HG03354 (cell line): ENCODE results near the gene MACC1.
A peak's percentile ranks its signal among the peaks of the same experiment; 100 is the strongest.

Experiments
- ATAC-seq: cut with Tn5 transposase; IDR thresholded peaks from one replicate; pipeline ENCODE4 v1.9.1; 2021; ENCODE audit warnings: mild to moderate bottlenecking; ENCODE audit not compliant: unreplicated experiment, poor library complexity, severe bottlenecking

Gene MACC1

GRCh38 chr7:20232848-20233247 is 15.7 kb upstream of the MACC1 start:
- ATAC-seq, result peak; percentile 50

GRCh38 chr7:20229646-20230500 is 12.7 kb upstream of the MACC1 start:
- no peak for ATAC-seq

GRCh38 chr7:20229081-20229480 is 11.9 kb upstream of the MACC1 start:
- no peak for ATAC-seq

GRCh38 chr7:20228654-20229053 is 11.5 kb upstream of the MACC1 start:
- no peak for ATAC-seq

GRCh38 chr7:20227291-20227795 is 10.2 kb upstream of the MACC1 start:
- ATAC-seq, result no peak

- ATAC-seq, result no peak
Observed at GRCh38 chr7:20226860-20227259, 9.7 kb upstream of the MACC1 start.

- ATAC-seq, result no peak
Observed at GRCh38 chr7:20225384-20225783, 8.2 kb upstream of the MACC1 start.

GRCh38 chr7:20224025-20224424 is 6.8 kb upstream of the MACC1 start:
- no peak for ATAC-seq

- no peak for ATAC-seq
Observed at GRCh38 chr7:20223356-20223755, 6.2 kb upstream of the MACC1 start.

- no peak for ATAC-seq
Observed at GRCh38 chr7:20222219-20222828, 5.1 kb upstream of the MACC1 start.

- peak; percentile 17 for ATAC-seq
Observed at GRCh38 chr7:20220921-20221547, 3.9 kb upstream of the MACC1 start.

- peak; percentile 35 for ATAC-seq
Observed at GRCh38 chr7:20220293-20220761, 3.1 kb upstream of the MACC1 start.

- ATAC-seq, result peak; percentile 78
Observed at GRCh38 chr7:20219446-20220292, 2.5 kb upstream of the MACC1 start.

- no peak for ATAC-seq
Observed at GRCh38 chr7:20219062-20219445, 1.9 kb upstream of the MACC1 start.

GRCh38 chr7:20218279-20218678 is 1.1 kb upstream of the MACC1 start:
- no peak for ATAC-seq

- no peak for ATAC-seq
Observed at GRCh38 chr7:20216406-20217036, 663 bp downstream of the MACC1 start.

GRCh38 chr7:20214921-20215669 is 2.1 kb downstream of the MACC1 start:
- ATAC-seq, result no peak

GRCh38 chr7:20214132-20214531 is 3.1 kb downstream of the MACC1 start:
- no peak for ATAC-seq

- no peak for ATAC-seq
Observed at GRCh38 chr7:20213378-20213777, 3.8 kb downstream of the MACC1 start.
